ENCODE results near the gene FGF14. TPM values are rescaled to one million over a fixed set of nuclear protein-coding genes. Genes with fewer than 3 reads are reported as not detected.

FGF14 gene
- polyA plus RNA-seq, 1 of the 3 experiments (the other 2 are of a cell fraction): 0.20 TPM

GRCh38 chr13:101709952-101710351 lies 691.9 kb downstream of the FGF14 start:
- no peaks in the 10 kb centered on the region for H3K9me3 ChIP-seq
- no peak overlapping the region for H2AFZ ChIP-seq (ENCODE audit: low read depth)
- CTCF ChIA-PET: no interaction called here
- H3K4me1 ChIP-seq (ENCODE audit: control insufficient read depth in 1 of 2, insufficient read depth in 2 of 2, low read depth in 1 of 2, low read length in 1 of 2): no peaks in the 10 kb centered on the region
- DNase-seq: no peak
- WGBS (ENCODE audit: low lambda C conversion rate): 95% methylated on average over 6 of the region's 6 CpGs
- H3K36me3 ChIP-seq (replicated peaks in 1 of 2; ENCODE audit: control insufficient read depth in 1 of 2, insufficient read depth in 2 of 2, low read length in 1 of 2): peaks cover 31 to 66% of the 10 kb centered on the region in 2 experiments
- TF ChIP-seq NFIC (IDR thresholded peaks at IDR 0.05; ENCODE audit: borderline replicate concordance): no peak
- no peak for TF ChIP-seq RCOR1 (IDR thresholded peaks at IDR 0.05; ENCODE audit: low read length)
- TF ChIP-seq, protein P1, sequence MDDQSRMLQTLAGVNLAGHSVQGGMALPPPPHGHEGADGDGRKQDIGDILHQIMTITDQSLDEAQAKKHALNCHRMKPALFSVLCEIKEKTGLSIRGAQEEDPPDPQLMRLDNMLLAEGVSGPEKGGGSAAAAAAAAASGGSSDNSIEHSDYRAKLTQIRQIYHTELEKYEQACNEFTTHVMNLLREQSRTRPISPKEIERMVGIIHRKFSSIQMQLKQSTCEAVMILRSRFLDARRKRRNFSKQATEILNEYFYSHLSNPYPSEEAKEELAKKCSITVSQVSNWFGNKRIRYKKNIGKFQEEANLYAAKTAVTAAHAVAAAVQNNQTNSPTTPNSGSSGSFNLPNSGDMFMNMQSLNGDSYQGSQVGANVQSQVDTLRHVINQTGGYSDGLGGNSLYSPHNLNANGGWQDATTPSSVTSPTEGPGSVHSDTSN (IDR thresholded peaks at IDR 0.05): no peak
- TF ChIP-seq RXRA (IDR thresholded peaks at IDR 0.05; ENCODE audit: borderline replicate concordance, low read depth): no peak
- no peak for TF ChIP-seq RFX5 (IDR thresholded peaks at IDR 0.05; ENCODE audit: low read length)
- TF ChIP-seq, protein P2, sequence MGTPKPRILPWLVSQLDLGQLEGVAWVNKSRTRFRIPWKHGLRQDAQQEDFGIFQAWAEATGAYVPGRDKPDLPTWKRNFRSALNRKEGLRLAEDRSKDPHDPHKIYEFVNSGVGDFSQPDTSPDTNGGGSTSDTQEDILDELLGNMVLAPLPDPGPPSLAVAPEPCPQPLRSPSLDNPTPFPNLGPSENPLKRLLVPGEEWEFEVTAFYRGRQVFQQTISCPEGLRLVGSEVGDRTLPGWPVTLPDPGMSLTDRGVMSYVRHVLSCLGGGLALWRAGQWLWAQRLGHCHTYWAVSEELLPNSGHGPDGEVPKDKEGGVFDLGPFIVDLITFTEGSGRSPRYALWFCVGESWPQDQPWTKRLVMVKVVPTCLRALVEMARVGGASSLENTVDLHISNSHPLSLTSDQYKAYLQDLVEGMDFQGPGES (IDR thresholded peaks at IDR 0.05; ENCODE audit: low read depth, low read length): no peak
- TF ChIP-seq SMC3 (IDR thresholded peaks at IDR 0.05; ENCODE audit: low read depth, low read length): no peak
- TF ChIP-seq MXI1 (IDR thresholded peaks at IDR 0.05; ENCODE audit: low read depth, low read length): no peak
- no peak for TF ChIP-seq TEAD4 (IDR thresholded peaks at IDR 0.05; ENCODE audit: borderline replicate concordance, insufficient read depth)
- TF ChIP-seq, protein P3, sequence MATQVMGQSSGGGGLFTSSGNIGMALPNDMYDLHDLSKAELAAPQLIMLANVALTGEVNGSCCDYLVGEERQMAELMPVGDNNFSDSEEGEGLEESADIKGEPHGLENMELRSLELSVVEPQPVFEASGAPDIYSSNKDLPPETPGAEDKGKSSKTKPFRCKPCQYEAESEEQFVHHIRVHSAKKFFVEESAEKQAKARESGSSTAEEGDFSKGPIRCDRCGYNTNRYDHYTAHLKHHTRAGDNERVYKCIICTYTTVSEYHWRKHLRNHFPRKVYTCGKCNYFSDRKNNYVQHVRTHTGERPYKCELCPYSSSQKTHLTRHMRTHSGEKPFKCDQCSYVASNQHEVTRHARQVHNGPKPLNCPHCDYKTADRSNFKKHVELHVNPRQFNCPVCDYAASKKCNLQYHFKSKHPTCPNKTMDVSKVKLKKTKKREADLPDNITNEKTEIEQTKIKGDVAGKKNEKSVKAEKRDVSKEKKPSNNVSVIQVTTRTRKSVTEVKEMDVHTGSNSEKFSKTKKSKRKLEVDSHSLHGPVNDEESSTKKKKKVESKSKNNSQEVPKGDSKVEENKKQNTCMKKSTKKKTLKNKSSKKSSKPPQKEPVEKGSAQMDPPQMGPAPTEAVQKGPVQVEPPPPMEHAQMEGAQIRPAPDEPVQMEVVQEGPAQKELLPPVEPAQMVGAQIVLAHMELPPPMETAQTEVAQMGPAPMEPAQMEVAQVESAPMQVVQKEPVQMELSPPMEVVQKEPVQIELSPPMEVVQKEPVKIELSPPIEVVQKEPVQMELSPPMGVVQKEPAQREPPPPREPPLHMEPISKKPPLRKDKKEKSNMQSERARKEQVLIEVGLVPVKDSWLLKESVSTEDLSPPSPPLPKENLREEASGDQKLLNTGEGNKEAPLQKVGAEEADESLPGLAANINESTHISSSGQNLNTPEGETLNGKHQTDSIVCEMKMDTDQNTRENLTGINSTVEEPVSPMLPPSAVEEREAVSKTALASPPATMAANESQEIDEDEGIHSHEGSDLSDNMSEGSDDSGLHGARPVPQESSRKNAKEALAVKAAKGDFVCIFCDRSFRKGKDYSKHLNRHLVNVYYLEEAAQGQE (IDR thresholded peaks at IDR 0.05; ENCODE audit: low read depth, low read length): no peak
- no peak for TF ChIP-seq FOXJ3 (CRISPR knock-in tag; IDR thresholded peaks at IDR 0.05)
- H3K27me3 ChIP-seq (ENCODE audit: insufficient read depth): no peaks in the 10 kb centered on the region
- no peaks in the 10 kb centered on the region for H4K20me1 ChIP-seq (ENCODE audit: insufficient read depth)
- POLR2A ChIA-PET: no interaction called here
- no peaks in the 10 kb centered on the region for H3K79me2 ChIP-seq (ENCODE audit: insufficient read depth)
- no peak overlapping the region for H3K27ac ChIP-seq (ENCODE audit: low read depth in 2 of 2, low read length in 1 of 2)
- H3K9me2 ChIP-seq: no peaks in the 10 kb centered on the region
- H3F3A ChIP-seq (replicated peaks; ENCODE audit: insufficient read depth): no peaks in the 10 kb centered on the region
- no peak overlapping the region for H3K4me3 ChIP-seq (ENCODE audit: low read depth in 2 of 2, low read length in 1 of 2)
- H3K4me2 ChIP-seq: no peak overlapping the region
- no peak overlapping the region for H3K9ac ChIP-seq

DNA sequence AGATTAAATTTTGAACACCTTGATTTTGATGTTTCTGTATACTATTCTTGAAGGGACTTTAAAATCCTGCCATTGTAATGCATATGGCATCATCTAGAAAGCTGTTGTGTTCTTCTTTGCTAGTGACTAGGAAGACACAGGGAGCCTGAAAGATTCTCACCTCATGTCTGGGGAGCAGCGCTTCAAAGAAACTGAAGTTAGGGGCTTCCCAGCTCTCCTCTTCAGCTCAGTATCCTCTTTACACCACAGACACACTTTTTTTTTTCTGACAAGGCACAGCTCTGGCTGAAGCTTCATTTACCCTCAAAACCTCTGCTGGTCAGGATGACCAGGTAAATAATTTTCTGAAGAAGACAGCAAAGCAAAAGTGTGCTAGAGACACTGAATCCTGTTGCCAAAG lies 693.7 kb downstream of the FGF14 start:
- DNase-seq: no peak
- Histone ChIP-seq H3K9ac (no peak overlapping the region), H3K9me2 (no peaks in the 10 kb centered on the region), H3K27ac (ENCODE audit: low read depth in 2 of 2, low read length in 1 of 2) (no peak overlapping the region), H3K4me2 (no peak overlapping the region), H3K4me1 (ENCODE audit: control insufficient read depth in 1 of 2, insufficient read depth in 2 of 2, low read depth in 1 of 2, low read length in 1 of 2) (peaks cover 0 to 3% of the 10 kb centered on the region in 2 experiments; a peak in 1 of 4 replicates), H3K9me3 (no peaks in the 10 kb centered on the region), H3F3A (replicated peaks; ENCODE audit: insufficient read depth) (no peaks in the 10 kb centered on the region), H3K4me3 (ENCODE audit: low read depth in 2 of 2, low read length in 1 of 2) (no peak overlapping the region), H3K27me3 (ENCODE audit: insufficient read depth) (no peaks in the 10 kb centered on the region), H4K20me1 (ENCODE audit: insufficient read depth) (no peaks in the 10 kb centered on the region), H3K36me3 (replicated peaks in 1 of 2; ENCODE audit: control insufficient read depth in 1 of 2, insufficient read depth in 2 of 2, low read length in 1 of 2) (peaks cover 21 to 62% of the 10 kb centered on the region in 2 experiments), H3K79me2 (ENCODE audit: insufficient read depth) (no peaks in the 10 kb centered on the region), H2AFZ (ENCODE audit: low read depth) (no peak overlapping the region)
- ChIA-PET POLR2A (no interaction called here), CTCF (interaction anchor here (1.4 kb wide), 1 partner anchor 194 kb away, joined by 4 read pairs; no protein-coding TSS in a partner anchor)
- no peak for TF ChIP-seq RXRA (IDR thresholded peaks at IDR 0.05; ENCODE audit: borderline replicate concordance, low read depth)
- TF ChIP-seq SMC3 (IDR thresholded peaks at IDR 0.05; ENCODE audit: low read depth, low read length): no peak
- TF ChIP-seq, protein P3 (IDR thresholded peaks at IDR 0.05; ENCODE audit: low read depth, low read length): no peak
- no peak for TF ChIP-seq EP300 (IDR thresholded peaks at IDR 0.05; ENCODE audit: borderline replicate concordance in 1 of 2, low read depth in 1 of 2, low read length in 1 of 2)
- WGBS (ENCODE audit: low lambda C conversion rate): 94% methylated on average over 1 of the region's 1 CpG

Data from SK-N-SH (cell line).